ENCODE results near the gene RASL11B. TPM values are rescaled to one million over a fixed set of nuclear protein-coding genes. Genes with fewer than 3 reads are reported as not detected.

The RASL11B gene, protein sequence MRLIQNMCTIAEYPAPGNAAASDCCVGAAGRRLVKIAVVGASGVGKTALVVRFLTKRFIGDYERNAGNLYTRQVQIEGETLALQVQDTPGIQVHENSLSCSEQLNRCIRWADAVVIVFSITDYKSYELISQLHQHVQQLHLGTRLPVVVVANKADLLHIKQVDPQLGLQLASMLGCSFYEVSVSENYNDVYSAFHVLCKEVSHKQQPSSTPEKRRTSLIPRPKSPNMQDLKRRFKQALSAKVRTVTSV
- polyA plus RNA-seq (1.1 to 1.7 TPM (median 1.4 TPM) in 3 replicates), polyA minus RNA-seq (0.36 to 1.1 TPM (median 0.53 TPM) in 3 replicates)
- polyA plus RNA-seq (2011; ENCODE audit: low read depth), result 0.50 TPM
- polyA plus RNA-seq (2011; cell fraction: cytosol; rRNA removed), result 0.56 and 0.70 TPM in 2 replicates
- polyA plus RNA-seq (2011; cell fraction: nucleus; rRNA removed), result 0.71 and 0.97 TPM in 2 replicates
- 0.93 and 1.2 TPM in 2 replicates for polyA plus RNA-seq (2012; ENCODE audit: low replicate concordance)
- polyA minus RNA-seq (2011; cell fraction: cytosol; rRNA and poly(A)+ RNA removed), result not detected
- 0.21 and 0.70 TPM in 2 replicates for polyA minus RNA-seq (2011; cell fraction: nucleus; rRNA and poly(A)+ RNA removed)

DNA sequence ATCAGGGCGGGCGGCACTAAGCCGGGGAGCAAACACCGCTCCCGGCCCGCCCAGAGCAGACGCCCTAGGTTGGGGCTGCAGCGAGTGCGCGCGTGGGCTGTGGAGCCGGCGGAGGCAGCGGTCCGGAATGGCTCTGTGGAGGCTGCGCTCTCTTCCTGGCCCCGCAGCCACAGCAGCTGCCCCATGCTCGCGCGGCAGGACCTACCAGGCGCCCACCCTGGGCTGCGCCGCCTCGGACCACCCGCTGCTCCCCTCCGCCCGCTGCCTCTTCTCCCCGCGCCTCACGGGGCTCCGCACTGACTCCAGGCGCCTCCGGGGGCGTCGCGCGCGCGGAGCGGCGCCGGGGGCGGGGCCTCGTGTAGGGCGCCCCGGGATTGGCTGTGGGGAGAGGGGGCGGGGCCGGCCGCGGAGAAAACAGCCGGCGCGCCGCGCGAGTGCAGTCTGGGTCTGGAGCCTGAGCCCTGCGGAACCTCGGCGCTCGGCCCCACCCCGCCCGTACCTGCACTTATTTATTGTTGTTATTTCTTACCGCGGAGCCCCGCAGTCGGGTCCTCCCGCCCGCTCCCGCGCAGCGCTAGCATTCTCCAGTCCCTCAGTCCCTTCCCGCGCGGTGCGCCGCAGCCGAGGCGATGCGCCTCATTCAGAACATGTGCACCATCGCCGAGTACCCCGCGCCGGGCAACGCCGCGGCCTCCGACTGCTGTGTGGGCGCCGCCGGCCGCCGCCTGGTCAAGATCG is at the start of gene RASL11B:
TSS of gene RASL11B (plus strand) at position 439 of the 738 bp plus-strand sequence. CDS start at position 630, 191 bp downstream.
- Histone ChIP-seq H3K27me3 (ENCODE audit: control insufficient read depth, extremely low read depth, insufficient read depth, low read length) (no peaks in the 10 kb centered on the region), H3K9me1 (ENCODE audit: control insufficient read depth, extremely low read depth, insufficient read depth, low read length) (no peaks in the 10 kb centered on the region), H3K36me3 (ENCODE audit: control insufficient read depth in 2 of 2, extremely low read depth in 1 of 2, insufficient read depth in 2 of 2, low read length in 2 of 2) (no peaks in the 10 kb centered on the region), H3K4me1 (ENCODE audit: control insufficient read depth, extremely low read depth, insufficient read depth, low read length) (peaks cover 8% of the 10 kb centered on the region), H3K9ac (ENCODE audit: control insufficient read depth, extremely low read depth, insufficient read depth, low read length) (peak within 1 kb of the TSS; percentile 67), H3K9me3 (ENCODE audit: control insufficient read depth, low read depth, low read length) (no peaks in the 10 kb centered on the region), H3K4me2 (ENCODE audit: control insufficient read depth, extremely low read depth, insufficient read depth, low read depth, low read length) (peak within 1 kb of the TSS; percentile 63), H3K79me2 (ENCODE audit: control insufficient read depth, insufficient read depth, low read length) (no peaks in the 10 kb centered on the region), H3K27ac (ENCODE audit: control insufficient read depth, insufficient read depth, low read length) (no peak within 1 kb of the TSS), H3K4me3 (ENCODE audit: control insufficient read depth in 2 of 3, extremely low read depth in 1 of 3, insufficient read depth in 2 of 3, low read depth in 1 of 3, low read length in 3 of 3) (peak within 1 kb of the TSS; percentile 22 to 66 (median 49)), H2AFZ (ENCODE audit: control insufficient read depth, low read length) (peak within 1 kb of the TSS; percentile 85), H4K20me1 (ENCODE audit: control insufficient read depth, extremely low read depth, insufficient read depth, low read length) (no peaks in the 10 kb centered on the region)
- no peak for FAIRE-seq
- no peak for TF ChIP-seq EZH2 (IDR thresholded peaks at IDR 0.05; ENCODE audit: low read length)
- TF ChIP-seq, protein P1, sequence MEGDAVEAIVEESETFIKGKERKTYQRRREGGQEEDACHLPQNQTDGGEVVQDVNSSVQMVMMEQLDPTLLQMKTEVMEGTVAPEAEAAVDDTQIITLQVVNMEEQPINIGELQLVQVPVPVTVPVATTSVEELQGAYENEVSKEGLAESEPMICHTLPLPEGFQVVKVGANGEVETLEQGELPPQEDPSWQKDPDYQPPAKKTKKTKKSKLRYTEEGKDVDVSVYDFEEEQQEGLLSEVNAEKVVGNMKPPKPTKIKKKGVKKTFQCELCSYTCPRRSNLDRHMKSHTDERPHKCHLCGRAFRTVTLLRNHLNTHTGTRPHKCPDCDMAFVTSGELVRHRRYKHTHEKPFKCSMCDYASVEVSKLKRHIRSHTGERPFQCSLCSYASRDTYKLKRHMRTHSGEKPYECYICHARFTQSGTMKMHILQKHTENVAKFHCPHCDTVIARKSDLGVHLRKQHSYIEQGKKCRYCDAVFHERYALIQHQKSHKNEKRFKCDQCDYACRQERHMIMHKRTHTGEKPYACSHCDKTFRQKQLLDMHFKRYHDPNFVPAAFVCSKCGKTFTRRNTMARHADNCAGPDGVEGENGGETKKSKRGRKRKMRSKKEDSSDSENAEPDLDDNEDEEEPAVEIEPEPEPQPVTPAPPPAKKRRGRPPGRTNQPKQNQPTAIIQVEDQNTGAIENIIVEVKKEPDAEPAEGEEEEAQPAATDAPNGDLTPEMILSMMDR (optimal IDR thresholded peaks at IDR 0.05 in 1 of 3, IDR thresholded peaks at IDR 0.05 in 1 of 3, conservative IDR thresholded peaks at IDR 0.05 in 1 of 3; ENCODE audit: extremely low read depth in 1 of 3, insufficient read depth in 2 of 3, low read length in 3 of 3), result no peak
- dilution Hi-C loops (cut with MboI; ENCODE audit: extremely low pct_ligation_motif_present, low sequenced_read_pairs), result no loop called here
- DNase-seq (ENCODE audit: low read depth, low spot score), result no peak

DNA sequence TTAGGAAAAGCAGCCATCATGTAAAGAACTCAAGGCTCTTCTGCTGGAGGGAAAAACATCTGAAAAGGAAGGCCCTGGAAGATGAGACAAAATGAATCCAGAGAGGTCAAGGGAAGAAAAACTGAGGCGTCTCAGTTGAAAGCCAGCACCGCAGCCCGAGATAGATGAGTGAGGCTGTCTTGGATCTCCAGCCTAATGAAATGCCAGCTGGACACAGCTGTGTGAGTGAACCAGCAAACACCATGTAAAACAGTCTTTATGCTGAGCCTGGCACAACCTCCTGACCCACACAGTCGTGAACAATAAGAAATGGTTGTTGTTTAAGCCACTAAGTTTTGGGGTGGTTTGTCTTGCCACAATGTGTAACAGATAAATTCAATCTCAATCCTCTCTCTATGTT is 48.6 kb upstream of the RASL11B start:
- H3K9ac ChIP-seq (ENCODE audit: control insufficient read depth, extremely low read depth, insufficient read depth, low read length), result no peak overlapping the region
- H2AFZ ChIP-seq (ENCODE audit: control insufficient read depth, low read length), result no peak overlapping the region
- no peaks in the 10 kb centered on the region for H3K79me2 ChIP-seq (ENCODE audit: control insufficient read depth, insufficient read depth, low read length)
- H3K27ac ChIP-seq (ENCODE audit: control insufficient read depth, insufficient read depth, low read length), result no peak overlapping the region
- no peaks in the 10 kb centered on the region for H3K36me3 ChIP-seq (ENCODE audit: control insufficient read depth in 2 of 2, extremely low read depth in 1 of 2, insufficient read depth in 2 of 2, low read length in 2 of 2)
- no peaks in the 10 kb centered on the region for H4K20me1 ChIP-seq (ENCODE audit: control insufficient read depth, extremely low read depth, insufficient read depth, low read length)
- H3K9me1 ChIP-seq (ENCODE audit: control insufficient read depth, extremely low read depth, insufficient read depth, low read length), result no peaks in the 10 kb centered on the region
- FAIRE-seq (no peak), DNase-seq (ENCODE audit: low read depth, low spot score) (no peak)
- no peak overlapping the region for H3K4me3 ChIP-seq (ENCODE audit: control insufficient read depth in 2 of 3, extremely low read depth in 1 of 3, insufficient read depth in 2 of 3, low read depth in 1 of 3, low read length in 3 of 3)
- no peaks in the 10 kb centered on the region for H3K9me3 ChIP-seq (ENCODE audit: control insufficient read depth, low read depth, low read length)
- TF ChIP-seq, protein P1 (optimal IDR thresholded peaks at IDR 0.05 in 1 of 3, IDR thresholded peaks at IDR 0.05 in 1 of 3, conservative IDR thresholded peaks at IDR 0.05 in 1 of 3; ENCODE audit: extremely low read depth in 1 of 3, insufficient read depth in 2 of 3, low read length in 3 of 3), result no peak
- TF ChIP-seq EZH2 (IDR thresholded peaks at IDR 0.05; ENCODE audit: low read length), result no peak
- no peak overlapping the region for H3K4me2 ChIP-seq (ENCODE audit: control insufficient read depth, extremely low read depth, insufficient read depth, low read depth, low read length)
- no peaks in the 10 kb centered on the region for H3K4me1 ChIP-seq (ENCODE audit: control insufficient read depth, extremely low read depth, insufficient read depth, low read length)
- H3K27me3 ChIP-seq (ENCODE audit: control insufficient read depth, extremely low read depth, insufficient read depth, low read length), result no peaks in the 10 kb centered on the region
- dilution Hi-C loops (cut with MboI; ENCODE audit: extremely low pct_ligation_motif_present, low sequenced_read_pairs), result no loop called here

All from keratinocyte (primary cell).